Upper lobe of left lung (tissue), 6 donors: ENCODE data around the gene SIGLEC12. TPM values are rescaled to one million over a fixed set of nuclear protein-coding genes. Genes with fewer than 3 reads are reported as not detected.

Experiments used
- ATAC-seq, 2 donors: fragments of 200-7000 bp; cut with Tn5 transposase; one replicate each; pipeline ENCODE4 v1.9.1; 2022; ENCODE audit warnings: mild to moderate bottlenecking in 2 of 2, moderate library complexity in 2 of 2; ENCODE audit not compliant: low FRiP score in 2 of 2
- DNase-seq, 2 donors: peaks; one replicate each; pipeline ENCODE4 v3.0.0-alpha.2; 2019 to 2020
- H3K27ac ChIP-seq, 4 donors: fragments of 200-600 bp; sonication (generic); one replicate each; pipeline ENCODE4 v1.5.1; 2016 to 2019
- H3K27me3 ChIP-seq, 4 donors: fragments of 200-600 bp; sonication (generic); one replicate each; pipeline ENCODE4 v1.5.1; 2017 to 2019
- H3K36me3 ChIP-seq, 4 donors: fragments of 200-600 bp; sonication (generic); one replicate each; pipeline ENCODE4 v1.5.1; 2016 to 2019
- H3K4me1 ChIP-seq, 4 donors: fragments of 200-600 bp; sonication (generic); one replicate each; pipeline ENCODE4 v1.5.1; 2018 to 2019
- H3K4me3 ChIP-seq, 4 donors: fragments of 200-600 bp; sonication (generic); one replicate each; pipeline ENCODE4 v1.5.1; 2017 to 2019; ENCODE audit warnings: mild to moderate bottlenecking in 2 of 4, moderate library complexity in 1 of 4
- H3K9me3 ChIP-seq, 4 donors: fragments of 200-600 bp; sonication (generic); one replicate each; pipeline ENCODE4 v1.5.1; 2018 to 2019
- CTCF ChIP-seq, 6 experiments: fragments of 450-650 bp in 4 of 6; fragments of 200-600 bp in 2 of 6; sonication (generic) in 2 of 6; IDR thresholded peaks; one replicate each; pipeline ENCODE4 v1.5.1; 2016 to 2019; ENCODE audit warnings: antibody characterized with exemption in 6 of 6
- EP300 ChIP-seq, 4 donors: sonication (generic); formaldehyde crosslinking; IDR thresholded peaks; one replicate each; pipeline ENCODE4 v1.5.1; 2017; ENCODE audit warnings: antibody characterized with exemption in 4 of 4, control low read depth in 2 of 4
- POLR2A ChIP-seq, 4 donors: fragments of 450-650 bp; IDR thresholded peaks; one replicate each; pipeline ENCODE4 v1.5.1; 2016 to 2017; ENCODE audit warnings: antibody characterized with exemption in 4 of 4, mild to moderate bottlenecking in 2 of 4
- POLR2AphosphoS5 ChIP-seq, 2 donors: sonication (generic); formaldehyde crosslinking; IDR thresholded peaks; one replicate each; pipeline ENCODE4 v1.5.1; 2017; ENCODE audit warnings: antibody characterized with exemption in 2 of 2
- WGBS, 2 donors: methylation state at CpG; one replicate each; pipeline ENCODE4 v1.1.5; 2017 to 2018; 5-methylcytosine and 5-hydroxymethylcytosine counted together
- total RNA-seq, 6 donors: library from RNA; depleted of rRNA in 4 of 6; stranded (reverse); fragments of >200 nt in 4 of 6; gene quantifications; one replicate each; pipeline versions ENCODE4 v1.1.0 to v1.2.1, GENCODE V29; 2016 to 2021
- donor health status: DM: no; HTN: no; CAD: no; lungs with moderate emphysema.
- donor health status: DM: no; HTN: yes; CAD: no; lungs with severe emphysema.

Gene SIGLEC12
- total RNA-seq, 6 donors from 2014 or later, result 0.30 to 4.5 (median 3.3) TPM; not detected in 1

- Histone ChIP-seq H3K36me3 (no peaks in the 10 kb centered on the region), H3K27ac (peak overlapping the region in 2 of 4 donors; percentile 5 to 71), H3K9me3 (no peaks in the 10 kb centered on the region), H3K4me3 (no peak overlapping the region), H3K27me3 (peaks cover 0 to 4% (median 0%) of the 10 kb centered on the region in 4 donors), H3K4me1 (peaks cover 0 to 18% (median 3%) of the 10 kb centered on the region in 4 donors)
- ATAC-seq, result peak; percentile 35 to 57
- 40 to 59% methylated on average over 3 to 8 of the region's 8 CpGs for WGBS, 2 donors
- peak in 1 of 2 donors; percentile 39 for DNase-seq
- TF ChIP-seq POLR2A (IDR thresholded peaks at IDR 0.05), result peak in 1 of 4 donors; percentile 35
- no peak for TF ChIP-seq CTCF (IDR thresholded peaks at IDR 0.05)
These were observed 39.9 kb downstream of the SIGLEC12 start for GRCh38 chr19:51461723-51462161.

GRCh38 chr19:51460164-51460992, 41.2 kb downstream of the SIGLEC12 start:
- TF ChIP-seq EP300 (IDR thresholded peaks at IDR 0.05) (no peak), POLR2A (IDR thresholded peaks at IDR 0.05) (peak in 1 of 4 donors; percentile 18)
- DNase-seq (no peak), ATAC-seq (no peak)
- Histone ChIP-seq H3K4me1 (peaks cover 0 to 18% (median 3%) of the 10 kb centered on the region in 4 donors), H3K27ac (peak overlapping the region in 1 of 4 donors; percentile 71), H3K36me3 (no peaks in the 10 kb centered on the region), H3K4me3 (peak overlapping the region in 1 of 4 donors; percentile 15), H3K9me3 (no peaks in the 10 kb centered on the region), H3K27me3 (peaks cover 0 to 4% (median 0%) of the 10 kb centered on the region in 4 donors)
- WGBS, 2 donors, result 57 to 74% methylated on average over 6 to 13 of the region's 13 CpGs

GRCh38 chr19:51458899-51459505, 42.6 kb downstream of the SIGLEC12 start:
- ATAC-seq (no peak), DNase-seq (no peak)
- H3K27ac ChIP-seq, result no peak overlapping the region

GRCh38 chr19:51458051-51458645, 43.5 kb downstream of the SIGLEC12 start, which contains the start of gene SIGLEC8:
SIGLEC8 (minus strand) TSS chr19:51458454; CDS start chr19:51458387, 67 bp downstream.
- WGBS, 2 donors, result 69 to 82% methylated on average over 10 of the region's 10 CpGs
- H3K36me3 ChIP-seq, result no peaks in the 10 kb centered on the region
- no peak for ATAC-seq
- H3K4me1 ChIP-seq, result peaks cover 0 to 18% (median 3%) of the 10 kb centered on the region in 4 donors
- peak within 1 kb of the TSS in 1 of 4 donors; percentile 63 for H3K27ac ChIP-seq
- no peak for DNase-seq
- H3K27me3 ChIP-seq, result peaks cover 0 to 4% (median 0%) of the 10 kb centered on the region in 4 donors
- no peak within 1 kb of the TSS for H3K4me3 ChIP-seq
- H3K9me3 ChIP-seq, result no peaks in the 10 kb centered on the region
- no peak for TF ChIP-seq POLR2A (IDR thresholded peaks at IDR 0.05)
- TF ChIP-seq CTCF (IDR thresholded peaks at IDR 0.05), result no peak
- no peak for TF ChIP-seq EP300 (IDR thresholded peaks at IDR 0.05)
- TF ChIP-seq POLR2AphosphoS5 (IDR thresholded peaks at IDR 0.05), result no peak

More at GRCh38 chr19:51458899-51459505, 42.6 kb downstream of the SIGLEC12 start:
- Histone ChIP-seq H3K4me1 (peaks cover 0 to 18% (median 3%) of the 10 kb centered on the region in 4 donors), H3K9me3 (no peaks in the 10 kb centered on the region), H3K36me3 (no peaks in the 10 kb centered on the region), H3K27me3 (peaks cover 0 to 4% (median 0%) of the 10 kb centered on the region in 4 donors), H3K4me3 (no peak overlapping the region)
- WGBS, 2 donors, result 76 to 77% methylated on average over 6 to 11 of the region's 14 CpGs
- no peak for TF ChIP-seq EP300 (IDR thresholded peaks at IDR 0.05)
- TF ChIP-seq CTCF (IDR thresholded peaks at IDR 0.05), result no peak
- TF ChIP-seq POLR2A (IDR thresholded peaks at IDR 0.05), result no peak
- no peak for TF ChIP-seq POLR2AphosphoS5 (IDR thresholded peaks at IDR 0.05)
